Measurements from ENCODE around the gene EIF5A2. TPM values are rescaled to one million over a fixed set of nuclear protein-coding genes. Genes with fewer than 3 reads are reported as not detected.
"Not testable (repeated sequence)": the region's sequence is repeated elsewhere in the genome, so short reads cannot be mapped to it uniquely, and the experiment has no call there.

Gene EIF5A2
- total RNA-seq, 1 donor from 2014 or later, result 6.6 TPM

- Histone ChIP-seq H3K4me3 (no peak overlapping the region), H3K36me3 (no peaks in the 10 kb centered on the region), H3K9me3 (no peaks in the 10 kb centered on the region), H3K4me1 (no peaks in the 10 kb centered on the region), H3K27ac (no peak overlapping the region), H3K27me3 (no peaks in the 10 kb centered on the region)
- intact Hi-C loops (cut with DNase I), result no loop called here
- DNase-seq (ENCODE audit: extremely low spot score in 2 of 2), result no peak
- TF ChIP-seq POLR2AphosphoS5 (IDR thresholded peaks at IDR 0.05; ENCODE audit: insufficient read depth in 1 of 2, low read depth in 1 of 2) (no peak), POLR2A (IDR thresholded peaks at IDR 0.05) (no peak), CTCF (IDR thresholded peaks at IDR 0.05) (no peak)
Measured at GRCh38 chr3:170947018-170947769, 38.8 kb upstream of the EIF5A2 start.

GRCh38 chr3:170942011-170942410, 33.6 kb upstream of the EIF5A2 start:
- Histone ChIP-seq H3K4me1 (no peaks in the 10 kb centered on the region), H3K4me3 (no peak overlapping the region), H3K36me3 (no peaks in the 10 kb centered on the region), H3K9me3 (no peaks in the 10 kb centered on the region), H3K27ac (no peak overlapping the region), H3K27me3 (no peaks in the 10 kb centered on the region)
- intact Hi-C loops (cut with DNase I), result no loop called here
- TF ChIP-seq POLR2A (IDR thresholded peaks at IDR 0.05) (no peak), POLR2AphosphoS5 (IDR thresholded peaks at IDR 0.05; ENCODE audit: insufficient read depth in 1 of 2, low read depth in 1 of 2) (no peak), CTCF (IDR thresholded peaks at IDR 0.05) (no peak)
- no peak for DNase-seq (ENCODE audit: extremely low spot score in 2 of 2)

- intact Hi-C loops (cut with DNase I), result no loop called here
- H3K4me1 ChIP-seq, result no peaks in the 10 kb centered on the region
- H3K4me3 ChIP-seq, result no peak overlapping the region
- no peak for TF ChIP-seq CTCF (IDR thresholded peaks at IDR 0.05)
- no peak for TF ChIP-seq POLR2A (IDR thresholded peaks at IDR 0.05)
- TF ChIP-seq POLR2AphosphoS5 (IDR thresholded peaks at IDR 0.05; ENCODE audit: insufficient read depth in 1 of 2, low read depth in 1 of 2), result no peak
- H3K27ac ChIP-seq, result no peak overlapping the region
- DNase-seq (ENCODE audit: extremely low spot score in 2 of 2), result no peak
- H3K27me3 ChIP-seq, result no peaks in the 10 kb centered on the region
- no peaks in the 10 kb centered on the region for H3K36me3 ChIP-seq
- no peaks in the 10 kb centered on the region for H3K9me3 ChIP-seq
Measured at GRCh38 chr3:170941551-170941950, 33.1 kb upstream of the EIF5A2 start.

- intact Hi-C loops (cut with DNase I); DNase-seq (ENCODE audit: extremely low spot score in 2 of 2); H3K27ac ChIP-seq; H3K9me3 ChIP-seq; H3K4me1 ChIP-seq; H3K4me3 ChIP-seq; H3K27me3 ChIP-seq; H3K36me3 ChIP-seq: not testable (repeated sequence)
Measured at GRCh38 chr3:170933039-170933438, 24.6 kb upstream of the EIF5A2 start.

GRCh38 chr3:170923553-170923952, 15.1 kb upstream of the EIF5A2 start:
- H3K9me3 ChIP-seq; intact Hi-C loops (cut with DNase I); H3K4me3 ChIP-seq; H3K27me3 ChIP-seq; H3K27ac ChIP-seq; H3K36me3 ChIP-seq; DNase-seq (ENCODE audit: extremely low spot score in 2 of 2); H3K4me1 ChIP-seq: not testable (repeated sequence)

- DNase-seq (ENCODE audit: extremely low spot score in 2 of 2), result no peak
- Histone ChIP-seq H3K4me3 (no peak overlapping the region), H3K27me3 (no peaks in the 10 kb centered on the region), H3K4me1 (no peaks in the 10 kb centered on the region), H3K27ac (no peak overlapping the region), H3K36me3 (no peaks in the 10 kb centered on the region), H3K9me3 (no peaks in the 10 kb centered on the region)
- intact Hi-C loops (cut with DNase I), result no loop called here
- no peak for TF ChIP-seq CTCF (IDR thresholded peaks at IDR 0.05)
- no peak for TF ChIP-seq POLR2AphosphoS5 (IDR thresholded peaks at IDR 0.05; ENCODE audit: insufficient read depth in 1 of 2, low read depth in 1 of 2)
- TF ChIP-seq POLR2A (IDR thresholded peaks at IDR 0.05), result no peak
Measured at GRCh38 chr3:170918715-170919114, 10.3 kb upstream of the EIF5A2 start.

Measured in vagina (tissue), 2 donors.